Measurements from ENCODE around the gene DIPK2A. TPM values are rescaled to one million over a fixed set of nuclear protein-coding genes. Genes with fewer than 3 reads are reported as not detected.

DIPK2A gene
- total and polyA plus RNA-seq, 2 donors, result 18.9 to 104 TPM

DNA sequence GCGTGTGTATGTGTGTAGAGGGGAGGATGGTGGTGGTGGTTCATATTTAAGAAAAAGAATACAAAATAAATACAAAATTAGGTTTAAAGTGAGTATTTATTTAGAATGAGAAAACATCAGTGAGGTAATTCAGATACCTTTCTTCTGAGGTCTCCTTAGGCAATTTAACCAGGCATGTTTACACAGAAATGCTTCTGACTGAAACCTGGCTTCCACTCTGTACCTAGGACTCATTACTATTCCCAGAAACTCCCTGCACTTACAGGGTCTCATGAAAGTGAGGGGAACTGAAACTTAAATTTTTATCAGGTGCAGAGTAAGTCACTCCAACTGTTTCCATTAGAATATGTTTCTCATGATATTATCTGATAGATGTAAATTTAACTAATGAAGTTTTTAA, 10.3 kb upstream of the DIPK2A start:
- no peaks in the 10 kb centered on the region for H3K4me1 ChIP-seq (ENCODE audit: insufficient read depth)
- H3K36me3 ChIP-seq (ENCODE audit: insufficient read depth), result no peaks in the 10 kb centered on the region
- no peak overlapping the region for H3K4me3 ChIP-seq (ENCODE audit: low read depth, low read length)
- 95% methylated on average over 1 of the region's 1 CpG for WGBS
- no peak for DNase-seq (ENCODE audit: extremely low spot score)
- no peak overlapping the region for H3K27ac ChIP-seq (ENCODE audit: low read depth)

- WGBS, result 93% methylated on average over 6 of the region's 6 CpGs
- no peak for DNase-seq (ENCODE audit: extremely low spot score)
- Histone ChIP-seq H3K4me1 (ENCODE audit: insufficient read depth) (no peaks in the 10 kb centered on the region), H3K4me3 (ENCODE audit: low read depth, low read length) (no peak overlapping the region), H3K27ac (ENCODE audit: low read depth) (no peak overlapping the region), H3K36me3 (ENCODE audit: insufficient read depth) (no peaks in the 10 kb centered on the region)
Measured at GRCh38 chr3:143963946-143964345, 7.7 kb upstream of the DIPK2A start.

DNA sequence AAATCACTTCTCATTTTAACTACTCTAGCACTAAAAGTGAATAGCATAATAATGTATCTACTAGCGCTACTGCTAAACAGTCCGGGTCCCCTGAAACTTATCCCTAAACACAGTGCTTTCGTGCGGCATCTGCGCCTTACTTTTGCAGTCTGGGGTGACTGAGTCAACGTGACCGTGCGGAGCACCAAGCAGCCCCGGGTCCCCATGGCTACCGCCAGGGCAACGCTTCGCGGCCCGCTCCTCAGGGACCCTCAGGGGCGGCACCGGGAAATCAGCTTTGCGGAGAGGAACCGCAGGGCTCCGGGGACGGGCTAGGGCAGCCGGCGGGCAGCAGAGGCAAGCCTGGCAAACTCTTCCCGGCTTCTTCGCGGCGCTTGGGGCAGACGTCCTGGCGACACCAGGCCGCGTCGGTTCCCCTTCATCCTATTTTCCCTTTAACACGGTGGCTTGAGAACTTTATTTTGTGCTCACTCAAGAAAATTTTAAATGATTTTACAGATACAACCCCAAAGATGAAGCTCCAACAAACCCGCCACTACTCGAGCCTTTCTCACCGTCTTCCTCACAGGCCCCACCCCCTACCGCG, 757 bp upstream of the DIPK2A start:
- H3K27ac ChIP-seq (ENCODE audit: low read depth), result peak overlapping the region; percentile 98
- H3K36me3 ChIP-seq (ENCODE audit: insufficient read depth), result no peaks in the 10 kb centered on the region
- no peak for DNase-seq (ENCODE audit: extremely low spot score)
- WGBS, result under 1% methylated on average over 37 of the region's 37 CpGs
- peak overlapping the region; percentile 81 for H3K4me3 ChIP-seq (ENCODE audit: low read depth, low read length)
- no peaks in the 10 kb centered on the region for H3K4me1 ChIP-seq (ENCODE audit: insufficient read depth)

DNA sequence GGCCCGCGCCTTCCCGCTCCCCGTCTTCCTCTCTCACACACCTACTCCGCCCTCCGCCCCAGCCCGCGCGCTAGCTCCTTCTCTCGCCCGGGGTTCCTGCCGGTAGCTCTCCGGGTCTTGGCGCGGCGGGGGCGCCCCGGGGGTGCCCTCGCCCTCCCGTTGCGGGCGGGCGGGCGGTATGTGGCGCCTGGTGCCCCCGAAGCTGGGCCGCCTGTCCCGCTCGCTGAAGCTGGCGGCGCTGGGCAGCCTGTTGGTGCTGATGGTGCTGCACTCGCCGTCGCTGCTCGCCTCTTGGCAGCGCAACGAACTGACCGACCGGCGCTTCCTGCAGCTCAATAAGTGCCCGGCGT, 507 bp downstream of the DIPK2A start:
- H3K36me3 ChIP-seq (ENCODE audit: insufficient read depth), result no peaks in the 10 kb centered on the region
- H3K4me3 ChIP-seq (ENCODE audit: low read depth, low read length), result peak overlapping the region; percentile 81
- H3K4me1 ChIP-seq (ENCODE audit: insufficient read depth), result no peaks in the 10 kb centered on the region
- H3K27ac ChIP-seq (ENCODE audit: low read depth), result peak overlapping the region; percentile 98
- DNase-seq (ENCODE audit: extremely low spot score), result no peak
- under 1% methylated on average over 42 of the region's 42 CpGs for WGBS

DNA sequence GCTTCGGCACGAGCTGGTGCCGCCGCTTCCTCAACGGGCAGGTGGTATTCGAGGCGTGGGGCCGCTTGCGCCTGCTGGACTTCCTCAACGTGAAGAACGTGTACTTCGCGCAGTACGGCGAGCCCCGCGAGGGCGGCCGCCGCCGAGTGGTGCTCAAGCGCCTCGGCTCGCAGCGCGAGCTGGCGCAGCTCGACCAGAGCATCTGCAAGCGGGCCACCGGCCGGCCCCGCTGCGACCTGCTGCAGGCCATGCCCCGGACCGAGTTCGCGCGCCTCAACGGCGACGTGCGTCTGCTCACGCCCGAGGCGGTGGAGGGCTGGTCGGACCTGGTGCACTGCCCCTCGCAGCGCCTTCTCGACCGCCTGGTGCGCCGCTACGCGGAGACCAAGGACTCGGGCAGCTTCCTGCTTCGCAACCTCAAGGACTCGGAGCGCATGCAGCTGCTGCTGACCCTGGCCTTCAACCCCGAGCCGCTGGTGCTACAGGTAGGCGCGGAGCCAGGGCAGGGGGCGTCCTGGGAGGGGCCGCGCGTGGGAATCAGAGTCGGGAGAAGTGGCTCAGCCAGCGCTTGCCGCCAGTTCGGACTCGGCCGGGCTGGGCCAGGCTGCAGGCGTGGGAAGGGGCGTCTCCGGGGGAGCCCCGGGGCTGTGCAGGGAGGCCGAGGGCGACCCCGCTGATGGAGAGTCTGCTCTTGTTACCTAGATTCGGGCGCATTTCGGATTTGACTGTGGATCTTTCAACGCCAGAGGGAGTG, 1.1 kb downstream of the DIPK2A start:
- peak overlapping the region; percentile 81 for H3K4me3 ChIP-seq (ENCODE audit: low read depth, low read length)
- no peaks in the 10 kb centered on the region for H3K4me1 ChIP-seq (ENCODE audit: insufficient read depth)
- H3K27ac ChIP-seq (ENCODE audit: low read depth), result peak overlapping the region; percentile 98
- H3K36me3 ChIP-seq (ENCODE audit: insufficient read depth), result no peaks in the 10 kb centered on the region
- WGBS, result under 1% methylated on average over 83 of the region's 83 CpGs
- DNase-seq (ENCODE audit: extremely low spot score), result no peak

DNA sequence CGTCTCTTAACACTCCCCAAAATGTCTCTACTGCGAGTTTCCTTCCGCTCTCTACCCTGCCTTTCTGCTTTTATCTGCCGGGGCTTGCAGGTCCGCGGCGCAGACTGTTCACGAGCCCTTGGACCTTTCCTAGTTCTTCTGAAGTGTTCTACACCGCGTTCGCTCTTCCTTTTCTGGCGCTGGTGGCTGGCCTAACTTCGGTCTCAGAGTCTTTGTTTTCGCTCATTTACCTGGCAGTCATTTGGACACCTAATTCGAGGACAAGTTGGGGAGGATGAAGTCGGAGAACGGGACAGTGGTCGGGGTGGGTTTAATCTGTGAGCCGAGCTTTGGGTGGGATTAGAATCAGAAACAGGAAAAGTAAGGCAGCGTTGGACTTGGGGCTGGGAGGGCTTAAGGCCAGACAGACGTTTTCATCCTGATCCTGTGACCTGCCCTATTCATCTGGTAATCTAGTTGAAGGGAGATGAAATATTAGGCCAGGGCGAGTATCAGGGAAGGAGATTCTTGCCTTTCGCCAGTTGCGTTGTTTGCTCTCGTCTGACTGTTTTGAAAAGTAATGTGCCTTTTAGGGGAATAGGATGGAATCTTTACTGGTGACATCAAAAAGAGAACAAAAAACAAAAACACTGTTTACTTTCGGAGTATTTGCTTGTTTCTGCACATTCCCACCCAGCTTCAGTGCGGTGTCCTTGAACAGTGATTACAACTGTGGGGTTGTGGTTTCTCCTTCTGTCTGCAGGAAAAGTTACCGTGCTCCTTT, 1.8 kb downstream of the DIPK2A start:
- peak overlapping the region; percentile 98 for H3K27ac ChIP-seq (ENCODE audit: low read depth)
- under 1% methylated on average over 28 of the region's 28 CpGs for WGBS
- peak; percentile 59 for DNase-seq (ENCODE audit: extremely low spot score)
- H3K4me1 ChIP-seq (ENCODE audit: insufficient read depth), result no peaks in the 10 kb centered on the region
- no peaks in the 10 kb centered on the region for H3K36me3 ChIP-seq (ENCODE audit: insufficient read depth)
- peak overlapping the region; percentile 81 for H3K4me3 ChIP-seq (ENCODE audit: low read depth, low read length)

DNA sequence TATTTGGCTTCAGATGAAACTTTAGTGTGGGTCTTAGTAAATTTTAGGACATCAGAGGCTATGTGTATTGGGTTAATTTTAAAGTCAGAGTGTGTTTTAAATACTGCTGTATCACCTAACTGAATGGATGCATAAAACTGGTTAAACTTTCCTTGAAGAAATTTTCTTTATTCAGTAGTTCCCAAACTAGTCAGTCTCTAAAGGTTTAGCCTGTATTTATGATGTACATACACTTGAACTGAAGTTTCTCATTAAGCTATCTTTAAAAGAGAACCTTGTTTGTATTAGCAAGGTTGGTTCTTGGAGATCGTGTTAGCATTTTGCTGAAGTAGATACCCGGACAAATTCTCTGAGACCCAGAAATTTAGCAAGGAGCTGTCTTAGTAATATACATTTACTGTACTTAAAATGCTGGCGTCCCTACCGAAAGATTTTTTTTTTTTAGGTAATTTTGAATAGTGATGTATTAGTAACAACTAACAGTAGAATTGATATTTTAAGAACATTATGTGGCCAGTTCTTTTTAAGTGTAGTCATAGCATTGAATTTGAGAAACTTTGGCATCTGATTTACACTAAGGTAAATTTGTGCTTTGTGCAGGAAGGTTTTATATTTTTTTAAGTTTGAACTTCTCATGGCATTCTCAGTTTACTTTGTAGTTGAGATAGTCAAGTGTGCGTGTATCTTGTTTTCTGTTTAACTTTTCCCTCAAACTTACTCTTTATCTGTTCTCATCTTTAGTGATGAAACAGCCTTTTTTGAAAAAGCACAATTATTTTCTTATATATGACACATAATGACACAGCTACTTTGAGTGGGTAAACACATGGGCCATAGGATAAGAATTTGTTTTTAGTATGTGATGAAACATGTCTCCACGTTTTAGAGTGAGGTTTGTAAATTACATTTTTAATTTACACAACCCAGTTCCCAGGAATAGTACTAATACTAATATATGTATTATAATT, 2.9 kb downstream of the DIPK2A start:
- Histone ChIP-seq H3K36me3 (ENCODE audit: insufficient read depth) (no peaks in the 10 kb centered on the region), H3K4me1 (ENCODE audit: insufficient read depth) (no peaks in the 10 kb centered on the region), H3K27ac (ENCODE audit: low read depth) (peak overlapping the region; percentile 34), H3K4me3 (ENCODE audit: low read depth, low read length) (peak overlapping the region; percentile 81)
- 31% methylated on average over 6 of the region's 6 CpGs for WGBS
- no peak for DNase-seq (ENCODE audit: extremely low spot score)

DNA sequence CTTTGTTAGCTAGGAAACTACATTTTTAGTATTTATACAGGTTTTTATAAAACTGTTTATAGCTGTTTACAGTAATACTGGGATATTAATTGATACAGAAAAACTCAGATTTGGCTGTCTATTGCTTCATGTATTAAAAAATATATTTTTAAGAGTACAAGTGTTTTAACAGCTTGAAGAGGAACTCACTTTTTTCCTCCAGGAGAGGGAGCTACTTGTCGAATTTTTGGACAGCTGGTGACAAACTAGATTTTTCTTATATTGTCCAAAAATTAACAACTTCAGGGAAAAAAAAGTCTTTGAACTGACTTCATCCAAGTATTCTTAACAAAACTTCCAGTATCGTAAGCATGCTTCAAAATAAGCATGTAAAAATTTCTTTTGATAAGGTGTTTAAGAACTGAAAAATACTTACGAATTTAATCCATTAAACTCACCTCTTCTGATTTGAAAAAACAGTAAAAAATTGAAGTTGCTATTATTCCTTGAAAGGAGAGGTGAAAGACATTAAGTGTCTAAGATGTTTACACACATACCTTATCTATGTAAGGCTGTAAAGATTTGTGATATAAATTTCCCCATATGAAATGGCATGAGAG, 4.0 kb downstream of the DIPK2A start:
- Histone ChIP-seq H3K4me1 (ENCODE audit: insufficient read depth) (no peaks in the 10 kb centered on the region), H3K4me3 (ENCODE audit: low read depth, low read length) (no peak overlapping the region), H3K27ac (ENCODE audit: low read depth) (no peak overlapping the region), H3K36me3 (ENCODE audit: insufficient read depth) (no peaks in the 10 kb centered on the region)
- WGBS, result 38% methylated on average over 3 of the region's 3 CpGs
- DNase-seq (ENCODE audit: extremely low spot score), result no peak

GRCh38 chr3:143977341-143978262, 6.0 kb downstream of the DIPK2A start:
- Histone ChIP-seq H3K36me3 (ENCODE audit: insufficient read depth) (no peaks in the 10 kb centered on the region), H3K27ac (ENCODE audit: low read depth) (peak overlapping the region; percentile 23), H3K4me3 (ENCODE audit: low read depth, low read length) (no peak overlapping the region), H3K4me1 (ENCODE audit: insufficient read depth) (no peaks in the 10 kb centered on the region)
- DNase-seq (ENCODE audit: extremely low spot score), result no peak
- 61% methylated on average over 4 of the region's 4 CpGs for WGBS

- Histone ChIP-seq H3K27ac (ENCODE audit: low read depth) (no peak overlapping the region), H3K4me1 (ENCODE audit: insufficient read depth) (no peaks in the 10 kb centered on the region), H3K4me3 (ENCODE audit: low read depth, low read length) (no peak overlapping the region), H3K36me3 (ENCODE audit: insufficient read depth) (no peaks in the 10 kb centered on the region)
- 79% methylated on average over 1 of the region's 1 CpG for WGBS
- DNase-seq (ENCODE audit: extremely low spot score), result no peak
Measured at GRCh38 chr3:143978263-143978631, 6.6 kb downstream of the DIPK2A start.

- no peak overlapping the region for H3K27ac ChIP-seq (ENCODE audit: low read depth)
- 86% methylated on average over 2 of the region's 2 CpGs for WGBS
- H3K36me3 ChIP-seq (ENCODE audit: insufficient read depth), result no peaks in the 10 kb centered on the region
- DNase-seq (ENCODE audit: extremely low spot score), result no peak
- no peak overlapping the region for H3K4me3 ChIP-seq (ENCODE audit: low read depth, low read length)
- H3K4me1 ChIP-seq (ENCODE audit: insufficient read depth), result no peaks in the 10 kb centered on the region
Measured at GRCh38 chr3:143979041-143979440, 7.4 kb downstream of the DIPK2A start.

GRCh38 chr3:143979813-143980212, 8.2 kb downstream of the DIPK2A start:
- no peak overlapping the region for H3K27ac ChIP-seq (ENCODE audit: low read depth)
- WGBS, result 79% methylated on average over 2 of the region's 2 CpGs
- DNase-seq (ENCODE audit: extremely low spot score), result no peak
- H3K36me3 ChIP-seq (ENCODE audit: insufficient read depth), result no peaks in the 10 kb centered on the region
- no peaks in the 10 kb centered on the region for H3K4me1 ChIP-seq (ENCODE audit: insufficient read depth)
- H3K4me3 ChIP-seq (ENCODE audit: low read depth, low read length), result no peak overlapping the region
